Activated CD4-positive, alpha-beta memory T cell treated with anti-CD3 and anti-CD28 coated beads for 36 hours (primary cell): Measurements from ENCODE around the gene CCDC88B. TPM values are rescaled to one million over a fixed set of nuclear protein-coding genes. Genes with fewer than 3 reads are reported as not detected.

Experiments
- CTCF ChIA-PET: fragments of 350-600 bp; sonication (Branson Sonifier 250); formaldehyde crosslinking; loops from one replicate; lab custom pipeline; 2021; ENCODE audit warnings: antibody characterized with exemption, inconsistent platforms; lab: Charles Lee
- POLR2A ChIA-PET: fragments of 350-600 bp; sonication (Branson Sonifier 250); formaldehyde crosslinking; loops from one replicate; lab custom pipeline; 2021; ENCODE audit warnings: antibody characterized with exemption; lab: Charles Lee
- DNase-seq: peaks from one replicate; pipeline ENCODE4 v3.0.0-alpha.2; 2020
- H3K27ac Mint-ChIP-seq: one replicate; pipeline ENCODE4 v1.8.0; 2021; ENCODE audit warnings: mixed read lengths
- H3K27me3 Mint-ChIP-seq: one replicate; pipeline ENCODE4 v1.8.0; 2021; ENCODE audit warnings: mixed read lengths
- H3K36me3 Mint-ChIP-seq: one replicate; pipeline ENCODE4 v1.8.0; 2021; ENCODE audit warnings: mixed read lengths
- H3K4me1 Mint-ChIP-seq: one replicate; pipeline ENCODE4 v1.8.0; 2021; ENCODE audit warnings: low read depth, mixed read lengths
- H3K4me3 Mint-ChIP-seq: one replicate; pipeline ENCODE4 v1.8.0; 2021; ENCODE audit warnings: mild to moderate bottlenecking, mixed read lengths
- H3K9me3 Mint-ChIP-seq: one replicate; pipeline ENCODE4 v1.8.0; 2021; ENCODE audit warnings: mixed read lengths
- intact Hi-C: fragments of 100-400 bp; cut with micrococcal nuclease; formaldehyde crosslinking; loops from one replicate; pipeline ENCODE4 v1.15.1; 2023
- total RNA-seq, 2 experiments: library from RNA; stranded (reverse); gene quantifications; one replicate each; pipeline ENCODE4 v1.2.3, GENCODE V29; 2021

CCDC88B gene
- total RNA-seq, 2 experiments from 2014 or later = 69.5 to 74.5 TPM

DNA sequence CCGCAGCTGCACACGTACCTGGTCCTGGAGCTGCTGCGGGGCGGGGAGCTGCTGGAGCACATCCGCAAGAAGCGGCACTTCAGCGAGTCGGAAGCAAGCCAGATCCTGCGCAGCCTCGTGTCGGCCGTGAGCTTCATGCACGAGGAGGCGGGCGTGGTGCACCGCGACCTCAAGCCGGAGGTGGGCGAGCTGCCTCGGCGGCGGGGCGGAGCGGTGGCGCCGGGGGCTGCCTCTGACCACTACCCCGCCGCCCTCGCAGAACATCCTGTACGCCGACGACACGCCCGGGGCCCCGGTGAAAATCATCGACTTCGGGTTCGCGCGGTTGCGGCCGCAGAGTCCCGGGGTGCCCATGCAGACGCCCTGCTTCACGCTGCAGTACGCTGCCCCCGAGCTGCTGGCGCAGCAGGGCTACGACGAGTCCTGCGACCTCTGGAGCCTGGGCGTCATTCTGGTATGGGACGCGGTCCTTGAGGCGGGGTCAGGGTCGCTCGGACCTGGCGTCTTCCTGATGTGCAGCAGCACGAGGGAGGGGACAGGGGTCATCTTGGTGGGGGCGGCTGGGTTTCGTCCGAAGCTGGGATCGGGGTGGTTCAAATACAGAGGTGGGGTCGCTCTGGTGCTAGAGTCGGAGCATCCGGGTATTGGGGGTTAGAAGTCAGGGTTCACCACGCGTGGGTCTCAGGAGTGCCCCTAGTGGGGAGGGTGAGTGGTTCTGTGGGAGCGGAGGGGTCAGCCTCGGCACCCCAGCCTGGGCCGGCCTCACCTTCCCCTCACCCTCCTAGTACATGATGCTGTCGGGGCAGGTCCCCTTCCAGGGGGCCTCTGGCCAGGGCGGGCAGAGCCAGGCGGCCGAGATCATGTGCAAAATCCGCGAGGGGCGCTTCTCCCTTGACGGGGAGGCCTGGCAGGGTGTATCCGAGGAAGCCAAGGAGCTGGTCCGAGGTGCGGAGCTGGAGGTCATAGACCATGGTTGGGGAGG, 29.7 kb downstream of the CCDC88B start:
- no peaks in the 10 kb centered on the region for H3K27me3 Mint-ChIP-seq
- H3K4me3 Mint-ChIP-seq = no peak overlapping the region
- intact Hi-C loops = no loop called here
- DNase-seq = no peak
- peaks cover 19% of the 10 kb centered on the region for H3K36me3 Mint-ChIP-seq
- ChIA-PET POLR2A (no interaction called here), CTCF (no interaction called here)
- H3K4me1 Mint-ChIP-seq = no peaks in the 10 kb centered on the region
- no peak overlapping the region for H3K27ac Mint-ChIP-seq
- H3K9me3 Mint-ChIP-seq = no peaks in the 10 kb centered on the region

DNA sequence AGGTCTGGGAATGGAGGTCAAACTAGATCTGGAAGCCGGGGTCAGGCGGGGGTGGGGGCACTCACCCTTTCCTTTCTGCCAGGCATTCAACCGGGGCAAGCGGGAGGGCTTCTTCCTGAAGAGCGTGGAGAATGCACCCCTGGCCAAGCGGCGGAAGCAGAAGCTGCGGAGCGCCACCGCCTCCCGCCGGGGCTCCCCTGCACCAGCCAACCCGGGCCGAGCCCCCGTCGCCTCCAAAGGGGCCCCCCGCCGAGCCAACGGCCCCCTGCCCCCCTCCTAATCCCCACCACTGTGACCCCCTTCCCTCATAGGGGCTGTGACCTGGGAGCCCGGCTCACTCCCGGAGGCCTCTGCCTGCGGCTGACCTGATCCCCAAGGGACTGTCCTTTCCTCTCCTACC, 31.2 kb downstream of the CCDC88B start:
- no peak overlapping the region for H3K4me3 Mint-ChIP-seq
- no peaks in the 10 kb centered on the region for H3K9me3 Mint-ChIP-seq
- ChIA-PET CTCF (no interaction called here), POLR2A (no interaction called here)
- H3K36me3 Mint-ChIP-seq = peaks cover 15% of the 10 kb centered on the region
- H3K27me3 Mint-ChIP-seq = no peaks in the 10 kb centered on the region
- intact Hi-C loops = no loop called here
- no peak overlapping the region for H3K27ac Mint-ChIP-seq
- no peak for DNase-seq
- H3K4me1 Mint-ChIP-seq = no peaks in the 10 kb centered on the region

DNA sequence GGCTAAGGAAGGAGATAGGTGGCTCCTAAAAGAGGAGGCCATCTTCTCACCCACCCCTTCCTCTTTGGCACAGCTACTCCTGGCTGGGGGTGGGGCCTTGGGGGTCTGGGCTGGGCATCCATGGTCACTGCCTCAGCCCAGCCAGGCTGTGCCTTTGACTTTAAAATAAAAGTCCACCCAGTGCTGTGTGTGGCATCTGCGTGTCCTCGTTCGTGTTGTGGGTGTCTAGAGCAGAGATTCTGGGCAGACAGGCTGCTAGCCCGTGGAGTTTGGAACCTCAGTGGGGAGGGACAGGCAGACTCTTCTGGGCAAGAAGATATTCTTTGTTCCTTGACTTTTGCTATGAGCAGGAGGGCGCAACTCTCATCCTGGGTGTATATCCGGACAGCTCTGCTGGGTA, 32.0 kb downstream of the CCDC88B start:
- no peaks in the 10 kb centered on the region for H3K4me1 Mint-ChIP-seq

DNA sequence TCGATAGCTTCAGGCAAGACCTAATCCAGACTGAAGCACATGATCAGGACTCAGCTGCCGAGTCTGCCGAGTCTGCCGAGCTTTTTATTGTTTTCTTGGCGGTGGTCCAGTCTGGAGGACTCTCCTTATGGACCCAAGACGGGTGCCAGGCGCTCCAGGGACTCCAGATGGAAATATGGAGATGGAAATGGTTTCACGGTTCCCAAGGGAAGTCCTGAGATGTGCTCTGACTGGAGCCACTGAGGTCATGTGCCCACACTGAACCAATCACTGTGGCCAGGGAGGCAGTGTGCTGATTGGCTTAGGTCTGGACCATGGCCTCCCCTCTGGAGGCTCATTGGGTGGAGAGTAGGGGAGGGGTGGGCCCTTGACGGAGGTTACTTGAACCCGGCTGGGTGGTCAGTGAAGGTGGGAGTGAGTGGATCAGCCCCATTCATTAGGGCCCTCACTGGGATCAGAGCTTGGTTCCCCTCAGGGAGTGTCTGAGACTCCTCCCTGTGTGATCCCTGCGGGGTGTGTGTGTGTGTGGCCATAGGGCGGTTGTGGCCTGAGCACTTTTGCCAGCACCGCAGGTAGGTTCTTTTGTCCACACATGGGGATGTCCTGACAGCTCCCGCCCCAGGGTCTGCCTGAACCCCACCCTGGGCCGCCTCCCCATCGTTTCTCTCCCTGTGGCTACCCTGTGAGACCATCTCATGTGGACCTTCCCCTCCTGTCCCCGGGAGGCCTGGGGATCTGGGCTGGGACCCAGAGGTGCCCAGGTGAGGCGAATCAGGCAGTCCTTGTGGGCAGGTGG, 33.0 kb downstream of the CCDC88B start:
- Mint-ChIP-seq H3K9me3 (no peaks in the 10 kb centered on the region), H3K4me3 (no peak overlapping the region), H3K27ac (no peak overlapping the region), H3K4me1 (no peaks in the 10 kb centered on the region), H3K36me3 (peaks cover 7% of the 10 kb centered on the region), H3K27me3 (no peaks in the 10 kb centered on the region)
- CTCF ChIA-PET = interaction anchor here (0.9 kb wide), 1 partner anchor 13 kb away, joined by 4 read pairs; no protein-coding TSS in a partner anchor
- POLR2A ChIA-PET = interaction anchor here (0.6 to 0.9 kb wide), 2 partner anchors 13 to 388 kb away, joined by 3 to 4 read pairs; no protein-coding TSS in a partner anchor
- DNase-seq = no peak
- intact Hi-C loops = no loop called here

More for the DNA sequence above, 32.0 kb downstream of the CCDC88B start:
- intact Hi-C loops = no loop called here
- no peak overlapping the region for H3K4me3 Mint-ChIP-seq
- CTCF ChIA-PET = interaction anchor here (0.6 to 0.9 kb wide), 2 partner anchors 12 to 1490 kb away, joined by 3 to 4 read pairs; no protein-coding TSS in a partner anchor
- H3K9me3 Mint-ChIP-seq = no peaks in the 10 kb centered on the region
- no peak for DNase-seq
- H3K36me3 Mint-ChIP-seq = peaks cover 9% of the 10 kb centered on the region
- H3K27ac Mint-ChIP-seq = no peak overlapping the region
- POLR2A ChIA-PET = interaction anchor here (0.6 to 0.9 kb wide), 2 partner anchors 12 to 389 kb away, joined by 3 to 4 read pairs; no protein-coding TSS in a partner anchor
- H3K27me3 Mint-ChIP-seq = no peaks in the 10 kb centered on the region

DNA sequence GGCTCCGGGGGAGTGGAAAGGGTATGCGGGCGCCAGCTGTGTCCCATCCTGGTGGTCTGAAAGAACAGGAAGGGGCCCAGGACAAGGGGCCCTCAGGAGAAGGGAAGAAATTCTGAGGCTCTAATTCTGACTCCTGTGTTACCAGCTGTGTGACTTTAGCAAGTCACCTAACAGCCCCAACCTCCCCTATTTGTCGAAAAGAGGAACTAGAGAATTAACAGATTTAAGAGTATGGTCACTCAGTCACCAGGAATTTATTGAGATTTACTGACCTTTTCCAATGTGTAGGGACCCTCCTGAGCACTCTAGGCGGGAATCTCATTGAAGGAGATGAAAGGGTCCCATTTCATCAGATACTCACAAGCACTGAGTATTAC, 33.6 kb downstream of the CCDC88B start:
- intact Hi-C loops = no loop called here
- Mint-ChIP-seq H3K36me3 (peaks cover 7% of the 10 kb centered on the region), H3K27ac (no peak overlapping the region), H3K27me3 (no peaks in the 10 kb centered on the region), H3K9me3 (no peaks in the 10 kb centered on the region), H3K4me3 (no peak overlapping the region), H3K4me1 (no peaks in the 10 kb centered on the region)
- ChIA-PET CTCF (no interaction called here), POLR2A (no interaction called here)
- DNase-seq = no peak

DNA sequence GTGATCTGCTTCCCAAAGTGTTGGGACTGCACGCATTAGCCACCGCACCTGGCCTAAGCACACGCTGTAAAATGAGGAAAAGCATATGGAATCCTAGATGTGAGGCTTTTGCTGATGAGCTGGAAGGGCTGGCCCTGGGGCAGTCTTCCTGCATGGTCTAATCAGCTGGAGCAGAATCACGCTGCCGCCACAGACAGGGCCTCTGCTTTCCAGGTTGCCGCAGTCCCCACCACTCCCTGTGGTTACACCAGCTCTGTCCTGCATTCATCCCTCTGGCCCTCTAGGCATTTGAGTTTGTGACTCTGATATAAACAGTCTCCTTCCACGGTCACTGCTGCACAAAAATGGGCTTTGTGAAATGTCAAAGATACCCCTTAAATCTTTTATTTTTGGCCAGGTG, 36.1 kb downstream of the CCDC88B start:
- H3K27me3 Mint-ChIP-seq = no peaks in the 10 kb centered on the region
- H3K4me3 Mint-ChIP-seq = no peak overlapping the region
- no peaks in the 10 kb centered on the region for H3K4me1 Mint-ChIP-seq
- H3K27ac Mint-ChIP-seq = no peak overlapping the region
- no peaks in the 10 kb centered on the region for H3K9me3 Mint-ChIP-seq
- POLR2A ChIA-PET = no interaction called here
- H3K36me3 Mint-ChIP-seq = no peaks in the 10 kb centered on the region
- CTCF ChIA-PET = no interaction called here
- DNase-seq = no peak
- intact Hi-C loops = no loop called here

DNA sequence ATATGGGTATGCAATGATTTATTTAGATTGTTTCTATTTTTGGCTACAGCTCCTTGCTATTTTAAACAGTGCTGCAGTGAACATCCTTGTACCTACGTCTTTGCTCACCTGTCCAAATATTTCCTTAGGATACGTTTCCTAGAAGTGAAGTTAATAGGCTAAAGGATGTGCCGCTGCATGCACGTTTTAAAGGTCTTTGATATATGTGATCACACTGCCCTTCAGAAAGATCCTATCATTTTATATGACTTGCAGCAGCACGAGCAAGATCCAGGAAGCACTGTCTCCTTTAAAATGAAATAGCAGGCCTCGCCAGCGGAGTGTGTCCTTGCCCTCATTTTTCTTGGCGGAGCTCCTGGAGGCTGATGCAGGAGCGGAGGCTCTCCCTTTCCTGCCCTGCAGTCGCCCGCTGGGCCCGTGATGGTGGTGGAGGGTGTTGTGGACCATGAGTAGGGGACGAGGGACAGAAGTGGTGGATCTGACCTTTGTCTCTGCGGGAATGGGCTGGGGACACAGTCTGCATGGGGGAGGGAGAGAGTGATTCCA, 38.4 kb downstream of the CCDC88B start:
- H3K4me3 Mint-ChIP-seq = no peak overlapping the region
- intact Hi-C loops = no loop called here
- H3K9me3 Mint-ChIP-seq = no peaks in the 10 kb centered on the region
- no peaks in the 10 kb centered on the region for H3K36me3 Mint-ChIP-seq
- no peaks in the 10 kb centered on the region for H3K27me3 Mint-ChIP-seq
- ChIA-PET CTCF (no interaction called here), POLR2A (no interaction called here)
- no peaks in the 10 kb centered on the region for H3K4me1 Mint-ChIP-seq
- no peak for DNase-seq
- no peak overlapping the region for H3K27ac Mint-ChIP-seq

DNA sequence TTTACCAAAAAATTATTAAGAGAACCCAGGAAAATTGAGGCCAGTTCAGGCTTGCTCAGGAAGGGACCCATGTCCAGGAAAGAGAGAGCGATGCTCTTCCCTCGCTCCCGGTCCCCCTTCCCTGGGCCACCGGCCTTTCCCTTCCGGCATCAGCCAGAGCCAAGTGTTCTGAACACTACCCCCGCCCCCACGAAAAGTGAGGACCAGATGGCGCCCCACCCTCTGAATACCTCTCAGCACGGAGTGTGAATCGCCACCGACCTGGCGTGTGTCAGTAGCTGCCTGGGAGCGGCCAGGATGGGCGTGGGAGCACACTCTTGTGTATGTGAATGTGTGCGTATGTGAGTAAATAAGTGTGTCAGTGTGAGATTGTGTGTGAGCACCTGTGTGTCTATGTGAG, 39.2 kb downstream of the CCDC88B start:
- Mint-ChIP-seq H3K9me3 (no peaks in the 10 kb centered on the region), H3K4me1 (no peaks in the 10 kb centered on the region), H3K27me3 (no peaks in the 10 kb centered on the region), H3K4me3 (no peak overlapping the region), H3K36me3 (no peaks in the 10 kb centered on the region), H3K27ac (no peak overlapping the region)
- ChIA-PET CTCF (no interaction called here), POLR2A (no interaction called here)
- intact Hi-C loops = no loop called here
- no peak for DNase-seq

DNA sequence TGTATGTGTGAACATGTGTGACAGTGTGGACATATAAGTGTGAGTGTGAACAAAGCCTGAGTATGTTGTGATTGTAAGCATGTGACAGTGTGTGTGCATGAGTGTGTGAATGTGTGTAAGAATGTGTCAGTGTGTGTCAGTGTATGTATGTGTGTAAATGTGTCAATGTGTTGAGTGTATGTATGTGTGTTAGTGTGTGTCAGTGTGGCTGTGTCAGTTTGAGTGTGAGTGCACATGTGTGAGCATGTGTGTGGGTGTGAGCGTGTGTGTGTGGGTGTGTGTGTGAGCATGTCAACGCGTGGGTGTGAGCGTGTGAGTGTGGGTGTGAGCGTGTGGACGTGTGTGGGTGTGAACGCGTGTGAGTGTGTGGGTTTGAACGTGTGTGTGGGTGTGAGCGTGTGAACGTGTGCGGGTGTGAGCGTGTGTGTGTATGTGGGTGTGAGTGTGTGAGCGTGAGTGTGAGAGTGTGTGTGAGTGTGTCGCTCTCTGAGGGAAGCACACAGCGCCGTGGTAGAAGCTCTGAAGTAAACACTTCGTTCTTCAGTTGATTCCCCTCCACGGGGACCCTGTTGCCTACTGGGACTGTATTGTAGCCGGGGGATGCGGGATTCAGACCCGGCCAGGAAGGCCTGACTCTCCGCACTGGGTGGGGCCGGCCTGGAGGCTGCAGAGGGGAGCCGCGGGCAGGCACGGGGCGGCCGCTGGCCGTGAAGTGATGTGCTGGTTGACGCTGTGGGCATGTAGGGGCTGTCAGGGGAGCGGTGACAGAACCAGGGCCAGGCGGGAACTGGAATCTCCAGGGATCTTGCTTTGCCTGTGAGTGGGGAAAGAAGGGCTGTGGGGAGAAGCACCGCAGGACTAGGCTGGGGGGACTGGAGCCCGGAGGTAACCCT, 40.1 kb downstream of the CCDC88B start:
- DNase-seq = no peak
- ChIA-PET POLR2A (no interaction called here), CTCF (no interaction called here)
- Mint-ChIP-seq H3K36me3 (no peaks in the 10 kb centered on the region), H3K4me3 (no peak overlapping the region), H3K4me1 (no peaks in the 10 kb centered on the region), H3K27ac (no peak overlapping the region), H3K9me3 (no peaks in the 10 kb centered on the region), H3K27me3 (no peaks in the 10 kb centered on the region)
- intact Hi-C loops = no loop called here

DNA sequence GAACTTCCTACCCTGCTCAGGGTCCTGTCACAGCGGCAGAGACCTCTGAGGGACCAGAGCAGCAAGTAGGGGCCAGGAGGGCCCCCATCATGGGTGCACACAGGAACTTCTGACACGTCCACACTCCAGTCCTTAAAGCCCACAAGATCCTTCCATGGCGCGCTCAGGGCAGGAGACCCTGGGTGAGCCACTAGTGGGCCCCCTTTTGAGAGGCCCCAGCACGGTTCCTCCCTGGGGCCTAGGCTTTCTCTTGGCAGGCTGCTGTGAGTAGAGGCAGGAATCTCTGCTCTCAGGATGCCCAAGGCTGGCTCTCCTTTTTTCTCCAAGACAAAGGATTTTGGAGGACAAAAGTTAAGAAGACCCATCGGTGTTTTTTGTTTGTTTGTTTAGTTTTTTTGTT, 41.3 kb downstream of the CCDC88B start:
- H3K36me3 Mint-ChIP-seq = no peaks in the 10 kb centered on the region
- intact Hi-C loops = no loop called here
- no peaks in the 10 kb centered on the region for H3K4me1 Mint-ChIP-seq
- DNase-seq = no peak
- H3K4me3 Mint-ChIP-seq = no peak overlapping the region
- H3K9me3 Mint-ChIP-seq = no peaks in the 10 kb centered on the region
- H3K27me3 Mint-ChIP-seq = no peaks in the 10 kb centered on the region
- ChIA-PET CTCF (no interaction called here), POLR2A (no interaction called here)
- H3K27ac Mint-ChIP-seq = no peak overlapping the region

DNA sequence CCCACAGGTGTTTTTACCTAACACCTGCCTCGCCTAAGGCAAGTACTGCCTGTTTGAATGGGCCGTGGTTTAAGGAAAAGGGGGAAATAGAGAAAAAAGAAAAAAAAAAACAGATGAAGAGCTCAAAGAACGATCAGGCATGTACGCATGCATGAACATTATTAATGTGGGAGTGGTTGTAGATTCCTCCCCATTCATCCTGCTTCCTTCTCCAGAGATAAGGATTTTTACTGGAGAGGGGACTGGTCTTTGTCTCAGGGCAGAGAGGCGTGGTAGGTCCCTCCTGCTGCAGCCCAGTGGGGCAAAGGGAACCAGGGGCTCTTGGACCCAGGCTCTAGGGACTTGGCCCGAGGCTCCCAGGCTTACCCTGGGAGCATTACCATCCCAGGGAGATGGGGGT, 42.0 kb downstream of the CCDC88B start:
- Mint-ChIP-seq H3K27me3 (no peaks in the 10 kb centered on the region), H3K36me3 (no peaks in the 10 kb centered on the region), H3K9me3 (no peaks in the 10 kb centered on the region), H3K4me1 (no peaks in the 10 kb centered on the region), H3K4me3 (no peak overlapping the region), H3K27ac (no peak overlapping the region)
- DNase-seq = no peak
- CTCF ChIA-PET = no interaction called here
- POLR2A ChIA-PET = no interaction called here
- intact Hi-C loops = no loop called here
